Esophagus squamous epithelium (tissue), 5 donors: ENCODE data around the gene NCKAP5. TPM values are rescaled to one million over a fixed set of nuclear protein-coding genes. Genes with fewer than 3 reads are reported as not detected.

Experiments used
- DNase-seq: peaks from one replicate; lab custom pipeline; 2025; lab: John Stamatoyannopoulos, UW
- H3K27ac ChIP-seq, 4 donors: fragments of 200-600 bp; sonication (generic); one replicate each; pipeline ENCODE4 v1.5.1; 2016 to 2019; ENCODE audit warnings: mild to moderate bottlenecking in 1 of 4
- H3K27me3 ChIP-seq, 4 donors: fragments of 200-600 bp; sonication (generic); 1 replicate in 3 of 4; 2 replicates in 1 of 4; pipeline versions ENCODE4 v1.5.1 to v1.6.0; 2017 to 2021; ENCODE audit warnings: antibody characterized with exemption in 1 of 4
- H3K36me3 ChIP-seq, 3 donors: fragments of 200-600 bp; sonication (generic); one replicate each; pipeline ENCODE4 v1.5.1; 2016 to 2019
- H3K4me1 ChIP-seq, 3 donors: fragments of 200-600 bp; sonication (generic); one replicate each; pipeline ENCODE4 v1.5.1; 2017 to 2019
- H3K4me3 ChIP-seq, 4 donors: fragments of 200-600 bp; sonication (generic); 1 replicate in 3 of 4; 2 replicates in 1 of 4; pipeline ENCODE4 v1.5.1; 2016 to 2019; ENCODE audit warnings: mild to moderate bottlenecking in 2 of 4, moderate library complexity in 1 of 4
- H3K9me3 ChIP-seq, 3 donors: fragments of 200-600 bp; sonication (generic); one replicate each; pipeline ENCODE4 v1.5.1; 2016 to 2019
- CTCF ChIP-seq, 6 experiments: fragments of 450-650 bp in 4 of 6; fragments of 200-600 bp in 2 of 6; sonication (generic) in 2 of 6; IDR thresholded peaks; one replicate each; pipeline ENCODE4 v1.5.1; 2016 to 2019; ENCODE audit warnings: antibody characterized with exemption in 6 of 6, mild to moderate bottlenecking in 4 of 6, moderate library complexity in 4 of 6
- POLR2A ChIP-seq, 4 donors: fragments of 450-650 bp; IDR thresholded peaks; one replicate each; pipeline ENCODE4 v1.6.1; 2017; ENCODE audit warnings: antibody characterized with exemption in 4 of 4, mild to moderate bottlenecking in 4 of 4, moderate library complexity in 3 of 4
- WGBS, 2 donors: methylation state at CpG; one replicate each; pipeline ENCODE4 v1.1.5; 2018; 5-methylcytosine and 5-hydroxymethylcytosine counted together
- intact Hi-C: fragments of 100-400 bp; cut with DNase I; formaldehyde crosslinking; loops from one replicate; pipeline ENCODE4 v1.15.0; 2022
- small RNA-seq, 4 donors: library from RNA; depleted of rRNA; stranded (forward); fragments of <200 nt; gene quantifications; one replicate each; pipeline ENCODE3, GENCODE V24; 2016
- total RNA-seq, 4 donors: library from RNA; depleted of rRNA; stranded (reverse); fragments of >200 nt; gene quantifications; one replicate each; pipeline ENCODE4 v1.1.0, GENCODE V29; 2016
- donor health status: DM: yes; HTN: yes; CAD: no.

NCKAP5 gene
- total RNA-seq, 4 donors from 2014 or later: 4.5 to 6.9 (median 5.3) TPM

DNA sequence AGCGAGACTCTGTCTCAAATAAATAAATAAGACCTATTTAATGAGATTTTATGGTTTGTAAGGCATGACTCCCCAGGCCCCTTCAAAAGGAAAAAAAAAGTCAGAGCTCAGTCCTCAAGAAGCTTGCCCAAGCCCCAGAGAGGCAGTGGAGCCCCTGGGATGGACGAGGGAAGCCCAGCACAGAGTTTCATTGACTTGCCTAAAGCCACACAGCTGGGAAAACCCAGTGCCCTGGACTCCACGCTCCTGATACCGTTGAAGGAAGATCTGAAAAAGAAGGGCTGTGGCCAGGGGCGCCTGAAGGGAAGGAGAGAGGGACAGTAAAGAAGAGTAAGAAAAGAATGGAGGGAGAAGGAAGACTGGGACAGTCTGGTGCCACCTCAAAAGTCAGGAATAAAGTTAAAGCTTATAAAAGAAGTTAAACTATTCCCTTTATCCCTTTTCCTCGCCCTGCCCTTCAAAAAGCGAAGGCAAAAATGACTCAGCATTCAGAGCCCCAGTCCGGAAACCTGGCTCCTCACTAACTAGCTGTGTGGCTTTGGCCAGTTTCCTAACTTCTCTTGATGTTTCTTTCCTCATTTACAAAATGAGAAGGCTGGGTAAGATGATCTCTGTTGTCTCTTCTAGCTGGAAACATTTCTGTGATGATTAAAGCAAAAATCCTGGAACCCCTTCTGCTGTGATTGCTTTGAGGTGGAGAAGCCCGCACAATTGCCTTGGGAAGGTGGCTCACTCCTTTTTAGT, 945.0 kb downstream of the NCKAP5 start:
- Histone ChIP-seq H3K9me3 (no peaks in the 10 kb centered on the region), H3K4me1 (peaks cover 0 to 58% (median 7%) of the 10 kb centered on the region in 3 donors), H3K27ac (peak overlapping the region in 2 of 4 donors; percentile 13 to 55), H3K4me3 (no peak overlapping the region), H3K27me3 (no peaks in the 10 kb centered on the region), H3K36me3 (no peaks in the 10 kb centered on the region)
- DNase-seq: no peak
- intact Hi-C loops: no loop called here
- 49 to 56% methylated on average over 8 to 9 of the region's 9 CpGs for WGBS, 2 donors
- TF ChIP-seq POLR2A (IDR thresholded peaks at IDR 0.05): no peak
- TF ChIP-seq CTCF (IDR thresholded peaks at IDR 0.05): no peak

Small RNAs within 50 kb of the gene (small RNA-seq; reads per million reads assigned to genes)
- gene AC016909.1 (0 reads per million in 4 donors), gene RN7SKP154 (0 reads per million in 4 donors), gene RNU6-579P (0 reads per million in 4 donors)
